EH (cell line): ENCODE measurements around the gene CNKSR2.

ENCODE experiments used
- DNase-seq: peaks from one replicate; pipeline ENCODE4 v3.0.0-alpha.2; 2015; ENCODE audit warnings: low read depth

Gene CNKSR2

GRCh38 chrX:21612154-21612553 is 237.9 kb downstream of the CNKSR2 start:
- DNase-seq: no peak

- no peak for DNase-seq
These were observed 242.2 kb downstream of the CNKSR2 start for GRCh38 chrX:21616386-21616785.

- DNase-seq: no peak
These were observed 246.0 kb downstream of the CNKSR2 start for GRCh38 chrX:21620234-21620633.

- DNase-seq: no peak
These were observed 249.7 kb downstream of the CNKSR2 start for GRCh38 chrX:21623778-21624501.

GRCh38 chrX:21632027-21632426 is 257.8 kb downstream of the CNKSR2 start:
- DNase-seq: no peak

DNA sequence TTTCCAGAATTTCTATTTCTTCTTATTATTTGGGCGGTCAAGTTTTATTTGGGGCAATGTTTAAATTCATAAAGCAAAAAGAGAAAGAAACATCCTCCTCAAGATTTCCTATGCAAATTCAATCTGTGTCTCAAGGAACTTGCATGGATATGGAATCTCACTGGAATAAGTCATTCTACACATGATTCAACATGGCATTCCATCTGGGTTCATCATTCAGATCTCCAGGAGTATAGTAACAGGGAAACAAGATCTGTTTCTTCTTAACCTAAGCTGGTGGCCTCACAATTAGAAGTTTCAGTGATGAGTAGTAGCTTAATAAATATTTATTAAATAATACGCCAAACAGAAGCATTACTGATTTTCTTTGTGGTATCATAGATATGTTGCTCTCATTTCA is 264.1 kb downstream of the CNKSR2 start:
- DNase-seq: peak; percentile 75

GRCh38 chrX:21639775-21640174 is 265.6 kb downstream of the CNKSR2 start:
- DNase-seq: no peak

- DNase-seq: no peak
These were observed 271.2 kb downstream of the CNKSR2 start for GRCh38 chrX:21645431-21645830.

GRCh38 chrX:21645886-21646285 is 271.7 kb downstream of the CNKSR2 start:
- no peak for DNase-seq

- DNase-seq: no peak
These were observed 281.8 kb downstream of the CNKSR2 start for GRCh38 chrX:21655901-21656586.

DNA sequence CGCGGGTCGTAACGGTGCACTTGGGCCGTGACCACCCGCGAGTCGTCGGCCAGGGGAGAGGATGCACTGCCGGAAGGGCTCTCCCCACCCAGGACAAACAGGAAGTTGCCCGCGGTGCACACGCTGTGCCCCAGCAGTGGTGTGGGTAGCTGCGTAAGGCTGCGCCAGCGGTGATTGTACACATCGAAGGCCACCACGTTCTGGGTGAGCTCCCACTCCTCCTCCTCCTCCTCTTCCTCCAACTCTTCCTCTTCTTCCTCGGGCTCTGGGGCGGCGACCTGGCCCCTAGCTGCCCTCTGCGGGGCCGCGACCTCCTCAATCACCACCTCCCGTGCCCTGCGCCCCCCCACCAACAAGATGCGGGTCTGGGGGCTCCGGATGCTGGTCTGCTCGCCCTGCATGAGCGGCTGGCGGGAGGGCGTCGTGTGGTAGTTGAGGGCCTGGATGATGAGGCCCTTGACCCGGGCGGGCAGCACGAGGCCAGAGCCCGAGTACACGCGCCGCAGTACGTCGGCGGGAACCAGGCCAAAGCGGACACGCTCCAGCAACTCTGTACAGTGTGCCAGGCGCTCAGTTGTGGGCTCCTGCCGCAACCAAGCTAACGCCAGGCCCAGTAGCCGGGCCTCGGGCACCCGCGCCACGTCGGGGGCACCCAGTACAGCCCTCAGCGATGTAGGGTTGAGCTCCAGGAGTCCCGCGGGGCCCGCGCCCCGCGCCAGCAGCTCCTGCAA is 282.5 kb downstream of the CNKSR2 start:
- DNase-seq: no peak

DNA sequence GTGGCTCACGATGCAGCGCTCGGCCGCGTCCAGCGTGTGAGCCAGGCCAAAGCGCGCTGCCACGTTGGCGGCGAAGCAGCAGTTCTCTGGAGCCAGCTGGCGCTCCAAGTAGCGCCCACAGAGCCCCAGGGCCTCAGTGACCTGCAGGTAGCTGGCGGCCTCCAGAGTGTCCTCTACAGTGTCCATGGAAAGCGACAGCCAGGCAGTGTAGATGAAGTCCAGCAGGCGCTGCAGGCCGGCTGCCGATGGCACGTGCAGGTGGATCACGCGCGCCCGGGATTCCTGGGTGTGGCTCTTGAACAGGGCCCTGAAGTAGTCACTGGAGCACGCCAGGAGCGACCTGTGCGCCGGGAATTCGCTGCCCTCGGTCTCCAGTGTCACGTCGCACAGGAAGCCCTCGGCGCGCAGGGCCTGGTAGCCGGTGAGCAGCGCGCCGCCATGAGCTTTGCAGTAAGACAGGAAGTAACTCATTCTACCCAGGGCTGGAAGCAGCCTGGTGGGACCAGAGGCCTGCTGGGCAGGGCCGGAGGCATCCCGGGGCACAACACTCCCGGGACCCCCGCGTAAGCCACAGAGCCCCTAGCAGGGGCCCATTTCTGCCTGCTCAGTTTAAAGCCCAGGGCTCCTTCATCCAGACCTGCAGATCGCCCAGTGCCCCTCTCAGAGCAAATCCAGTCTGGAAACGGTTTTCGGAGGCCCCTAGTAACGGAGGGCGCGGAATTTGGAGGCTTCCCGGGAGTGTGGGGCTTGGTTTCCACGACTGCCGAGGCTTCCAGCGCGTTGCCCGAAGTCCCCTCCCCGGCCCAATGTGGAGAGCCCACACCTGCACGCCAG is 283.3 kb downstream of the CNKSR2 start:
- no peak for DNase-seq

GRCh38 chrX:21658152-21658737 is 284.0 kb downstream of the CNKSR2 start, which contains the start of gene KLHL34:
Gene KLHL34, minus strand, starts transcription at chrX:21658330. Its CDS starts 542 bp downstream, at chrX:21657788.
- DNase-seq: no peak

DNA sequence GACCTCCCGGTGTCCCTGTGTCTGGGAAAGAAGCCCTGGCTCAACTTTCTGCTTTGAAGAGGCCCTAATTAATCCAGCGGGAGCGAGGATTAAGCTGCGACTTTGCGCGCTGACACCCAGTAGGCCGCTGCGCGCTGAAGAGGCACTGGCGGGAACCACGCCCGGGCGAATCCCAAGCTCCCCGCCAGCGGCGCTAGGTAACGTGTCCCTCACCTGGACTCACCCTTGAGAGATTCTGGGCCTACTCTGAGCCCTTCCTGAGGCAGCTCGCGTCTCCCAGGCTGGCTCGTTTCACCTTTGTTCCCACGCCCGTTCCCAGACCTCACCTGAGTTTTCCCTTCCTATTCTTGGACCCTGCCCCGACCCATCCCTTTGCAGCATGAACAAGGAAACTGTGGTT is 284.5 kb downstream of the CNKSR2 start:
- no peak for DNase-seq

DNA sequence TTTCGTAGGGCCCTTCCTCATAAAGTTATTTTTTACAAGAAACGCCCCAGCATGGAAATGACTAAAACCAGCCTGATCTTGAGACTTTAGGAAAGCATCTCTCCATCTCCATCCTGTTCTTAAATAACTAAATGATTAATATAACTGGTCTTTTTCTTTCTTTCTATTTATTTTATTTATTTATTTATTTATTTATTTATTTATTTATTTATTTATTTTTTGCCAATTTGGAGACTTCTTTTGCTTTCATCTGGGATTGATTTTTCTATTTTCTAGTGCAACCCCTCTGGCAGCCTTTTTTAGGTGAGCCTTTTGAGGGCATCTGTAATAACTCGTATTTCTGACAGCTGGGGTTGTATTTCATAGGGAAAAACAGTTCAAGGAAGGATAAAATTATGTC is 285.1 kb downstream of the CNKSR2 start:
- DNase-seq: no peak

DNA sequence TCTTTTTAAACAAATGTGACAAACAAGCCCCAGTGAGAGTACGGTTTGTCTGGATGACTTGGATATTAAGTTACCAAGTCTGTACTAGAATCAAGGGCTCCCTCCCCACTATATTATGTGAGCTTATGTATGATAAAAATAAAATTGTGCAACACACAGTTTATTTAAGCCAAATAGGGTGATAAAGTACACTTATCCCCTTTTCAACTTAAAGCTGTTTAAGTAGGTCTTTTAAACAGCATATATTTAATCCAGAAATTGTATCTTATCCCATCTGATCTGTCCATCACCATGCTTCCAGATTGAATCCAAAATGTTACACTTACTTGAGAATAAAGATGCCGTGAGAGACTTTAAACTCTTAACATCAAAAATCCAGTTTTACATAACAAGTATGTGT is 285.9 kb downstream of the CNKSR2 start:
- no peak for DNase-seq

- DNase-seq: no peak
These were observed 287.1 kb downstream of the CNKSR2 start for GRCh38 chrX:21661316-21661715.

DNA sequence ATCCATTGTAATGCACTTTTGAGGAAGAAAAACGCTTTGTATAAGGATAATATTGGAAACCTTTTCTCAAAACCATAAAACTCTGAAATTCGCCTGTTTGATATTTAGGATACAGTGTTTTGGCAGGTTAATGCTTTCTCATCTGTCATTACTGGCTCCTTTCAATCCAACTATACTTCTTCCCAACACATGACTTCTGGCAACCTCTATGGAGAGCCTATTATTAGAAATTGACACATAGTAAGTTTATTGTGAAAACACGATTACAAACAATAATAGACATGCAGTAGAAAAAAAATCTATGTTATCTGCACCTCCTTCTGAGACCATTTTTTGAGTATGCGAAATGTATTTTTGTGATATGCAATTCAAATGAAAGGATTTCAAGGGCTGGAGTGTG is 288.5 kb downstream of the CNKSR2 start:
- DNase-seq: no peak

- DNase-seq: no peak
These were observed 292.0 kb downstream of the CNKSR2 start for GRCh38 chrX:21666252-21666651.

DNA sequence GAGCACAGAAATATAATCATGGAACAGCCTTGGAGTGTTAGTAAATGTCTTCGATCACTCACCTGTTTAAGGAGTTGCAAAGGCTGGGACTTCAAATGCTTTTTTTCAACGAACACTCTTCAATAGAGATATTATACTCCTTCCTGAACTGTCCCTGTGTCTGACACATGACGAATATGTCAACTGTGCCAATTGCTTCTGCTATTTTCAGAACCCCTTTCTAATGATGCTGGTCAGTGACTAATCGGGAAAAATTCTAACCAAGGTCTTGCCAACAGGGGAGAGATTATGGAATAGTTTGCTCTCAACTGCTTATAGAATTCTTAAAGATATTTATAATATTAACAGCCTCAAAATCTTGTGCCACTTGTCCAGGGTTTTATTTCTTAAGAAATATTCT is 292.5 kb downstream of the CNKSR2 start:
- DNase-seq: peak; percentile 49

GRCh38 chrX:21674430-21675186 is 300.4 kb downstream of the CNKSR2 start:
- DNase-seq: no peak
